ENCODE data around the gene NCMAP.

- TF ChIP-seq CTCF (IDR thresholded peaks at IDR 0.05; ENCODE audit: low read length) (no peak), EZH2 (IDR thresholded peaks at IDR 0.05; ENCODE audit: borderline replicate concordance, low read length) (no peak)
These were observed 33.3 kb downstream of the NCMAP start for GRCh38 chr1:24589200-24589599.
